Ovary (tissue), 3 donors: Measurements from ENCODE around the gene AFF1.

Experiments
- EP300 ChIP-seq: sonication (generic); formaldehyde crosslinking; IDR thresholded peaks from one replicate; pipeline ENCODE4 v1.6.1; 2017; ENCODE audit warnings: antibody characterized with exemption
- POLR2A ChIP-seq: fragments of 450-650 bp; IDR thresholded peaks from one replicate; pipeline ENCODE4 v1.6.1; 2017; ENCODE audit warnings: antibody characterized with exemption, mild to moderate bottlenecking, moderate library complexity
- TF ChIP-seq, protein P1 (sequence below), 3 donors: fragments of 450-650 bp in 2 of 3; fragments of 200-600 bp in 1 of 3; IDR thresholded peaks; one replicate each; pipeline versions ENCODE4 v1.5.1 to v1.8.0; 2016 to 2022; ENCODE audit warnings: antibody characterized with exemption in 3 of 3, mild to moderate bottlenecking in 1 of 3
- donor health status: DM: no; HTN: no; CAD: no.

DNA sequence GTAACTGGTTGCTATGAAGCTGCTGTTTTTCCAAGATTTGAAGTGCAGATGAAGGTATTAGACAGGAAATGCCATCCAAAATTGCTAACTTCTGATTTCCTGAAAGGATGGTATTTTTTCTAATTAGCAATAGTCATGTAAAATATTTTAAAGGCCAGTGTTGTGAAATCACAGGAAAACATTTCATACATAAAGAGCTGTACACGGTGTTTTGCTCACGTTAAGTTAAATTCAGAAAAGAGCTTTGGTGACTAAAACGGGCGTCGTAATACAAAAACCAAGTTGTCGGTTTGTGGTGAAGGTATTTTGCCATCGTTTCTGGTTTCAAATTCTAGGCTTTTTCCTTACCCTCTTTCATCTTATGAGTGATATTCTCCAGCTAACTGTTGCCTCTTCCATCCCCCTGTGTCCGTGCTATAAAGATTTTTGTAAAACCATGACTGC lies 39.8 kb downstream of the AFF1 start:
- TF ChIP-seq, protein P1, sequence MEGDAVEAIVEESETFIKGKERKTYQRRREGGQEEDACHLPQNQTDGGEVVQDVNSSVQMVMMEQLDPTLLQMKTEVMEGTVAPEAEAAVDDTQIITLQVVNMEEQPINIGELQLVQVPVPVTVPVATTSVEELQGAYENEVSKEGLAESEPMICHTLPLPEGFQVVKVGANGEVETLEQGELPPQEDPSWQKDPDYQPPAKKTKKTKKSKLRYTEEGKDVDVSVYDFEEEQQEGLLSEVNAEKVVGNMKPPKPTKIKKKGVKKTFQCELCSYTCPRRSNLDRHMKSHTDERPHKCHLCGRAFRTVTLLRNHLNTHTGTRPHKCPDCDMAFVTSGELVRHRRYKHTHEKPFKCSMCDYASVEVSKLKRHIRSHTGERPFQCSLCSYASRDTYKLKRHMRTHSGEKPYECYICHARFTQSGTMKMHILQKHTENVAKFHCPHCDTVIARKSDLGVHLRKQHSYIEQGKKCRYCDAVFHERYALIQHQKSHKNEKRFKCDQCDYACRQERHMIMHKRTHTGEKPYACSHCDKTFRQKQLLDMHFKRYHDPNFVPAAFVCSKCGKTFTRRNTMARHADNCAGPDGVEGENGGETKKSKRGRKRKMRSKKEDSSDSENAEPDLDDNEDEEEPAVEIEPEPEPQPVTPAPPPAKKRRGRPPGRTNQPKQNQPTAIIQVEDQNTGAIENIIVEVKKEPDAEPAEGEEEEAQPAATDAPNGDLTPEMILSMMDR (IDR thresholded peaks at IDR 0.05) = no peak
- TF ChIP-seq POLR2A (no peak), EP300 (no peak)
